CD4-positive, alpha-beta T cell treated with Interleukin-4 for 1 hour (primary cell): ENCODE results near the gene UTP3.
A peak's percentile ranks its signal among the peaks of the same experiment; 100 is the strongest.
"Not testable (repeated sequence)": the region's sequence is repeated elsewhere in the genome, so short reads cannot be mapped to it uniquely, and the experiment has no call there.

Experiments used
- DNase-seq, 2 donors: peaks; one replicate each; pipeline ENCODE4 v3.0.0-alpha.2; 2020 to 2022

The UTP3 gene

DNA sequence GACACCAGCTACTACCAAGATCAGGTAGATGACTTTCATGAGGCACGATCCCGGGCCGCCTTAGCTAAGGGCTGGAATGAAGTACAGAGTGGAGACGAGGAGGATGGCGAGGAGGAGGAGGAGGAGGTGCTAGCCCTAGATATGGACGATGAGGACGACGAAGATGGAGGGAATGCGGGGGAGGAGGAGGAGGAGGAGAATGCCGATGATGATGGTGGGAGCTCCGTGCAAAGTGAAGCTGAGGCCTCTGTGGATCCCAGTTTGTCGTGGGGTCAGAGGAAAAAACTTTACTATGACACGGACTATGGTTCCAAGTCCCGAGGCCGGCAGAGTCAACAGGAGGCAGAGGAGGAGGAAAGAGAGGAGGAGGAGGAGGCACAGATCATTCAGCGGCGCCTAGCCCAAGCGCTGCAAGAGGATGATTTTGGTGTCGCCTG is 481 bp downstream of the UTP3 start:
- peak in 1 of 2 donors; percentile 8 for DNase-seq

DNA sequence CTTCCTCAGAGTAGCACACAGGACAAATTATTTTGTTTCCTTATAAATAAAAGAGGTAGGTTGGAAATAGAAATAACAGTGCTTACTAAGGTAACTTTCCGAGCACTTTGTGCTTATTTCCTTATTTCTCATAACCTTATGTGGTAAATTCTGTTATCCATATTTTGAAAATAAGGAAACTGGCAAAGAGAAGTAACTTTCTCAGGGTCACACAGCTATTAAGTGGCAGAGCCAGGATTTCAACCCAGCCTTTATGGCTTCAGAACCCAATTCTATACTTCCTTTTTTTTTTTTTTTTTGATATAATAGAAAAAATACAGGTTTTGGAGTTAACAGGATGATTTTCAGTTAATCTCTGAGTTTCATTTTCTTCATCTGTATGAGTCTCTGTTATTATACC is 3.3 kb downstream of the UTP3 start:
- no peak for DNase-seq

DNA sequence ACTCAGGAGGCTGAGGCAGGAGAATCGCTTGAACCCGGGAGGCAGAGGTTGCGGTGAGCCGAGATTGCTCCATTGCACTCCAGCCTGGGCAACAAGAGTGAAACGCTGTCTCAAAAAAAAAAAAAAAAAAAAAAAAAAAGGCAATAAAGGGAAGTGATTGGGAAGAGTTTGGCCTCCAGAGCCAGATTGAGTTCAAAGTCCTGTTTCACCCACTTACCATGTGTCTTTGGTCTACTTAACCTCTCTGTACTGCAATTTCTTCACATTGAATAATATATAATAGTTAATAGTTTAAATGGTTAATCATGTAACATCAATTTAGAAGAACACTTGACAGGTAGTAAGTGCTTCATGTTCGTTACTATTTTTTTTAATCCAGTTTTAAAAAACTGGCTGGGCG is 6.3 kb downstream of the UTP3 start:
- not testable (repeated sequence) for DNase-seq

DNA sequence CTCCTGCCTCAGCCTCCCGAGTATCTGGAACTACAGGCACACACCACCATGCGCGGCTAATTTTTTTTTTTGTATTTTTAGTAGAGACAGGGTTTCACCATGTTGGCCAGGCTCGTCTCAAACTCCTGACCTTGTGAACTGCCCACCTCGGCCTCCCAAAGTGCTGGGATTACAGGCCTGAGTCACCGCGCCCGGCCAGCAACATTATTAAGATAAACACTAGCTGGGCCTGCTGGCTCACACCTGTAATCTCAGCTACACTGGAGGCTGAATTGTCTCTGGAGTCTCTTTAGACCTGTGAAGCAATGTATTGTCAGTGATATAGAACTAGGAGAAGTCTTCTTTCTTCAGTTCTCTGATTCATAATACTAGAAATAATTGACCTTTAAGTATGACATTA is 10.1 kb downstream of the UTP3 start:
- DNase-seq, result not testable (repeated sequence)

DNA sequence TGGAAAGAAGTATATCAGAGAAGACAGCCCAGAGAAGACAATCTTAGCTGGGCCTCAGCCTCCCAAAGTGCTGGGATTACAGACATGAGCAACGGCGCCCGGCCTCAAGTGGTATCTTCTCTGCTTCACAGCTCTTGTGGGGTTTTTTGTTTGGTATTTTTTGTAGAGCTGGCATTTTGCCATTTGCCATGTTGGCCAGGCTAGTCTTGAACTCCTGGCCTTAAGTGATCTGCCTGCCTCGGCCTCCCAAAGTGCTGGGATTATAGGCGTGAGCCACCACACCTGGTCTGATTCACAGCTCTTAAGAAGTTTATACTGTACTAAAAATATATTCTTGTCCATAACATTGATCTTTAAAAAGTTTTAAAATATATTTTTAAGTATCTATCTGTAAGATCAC is 12.4 kb downstream of the UTP3 start:
- DNase-seq, result no peak

DNA sequence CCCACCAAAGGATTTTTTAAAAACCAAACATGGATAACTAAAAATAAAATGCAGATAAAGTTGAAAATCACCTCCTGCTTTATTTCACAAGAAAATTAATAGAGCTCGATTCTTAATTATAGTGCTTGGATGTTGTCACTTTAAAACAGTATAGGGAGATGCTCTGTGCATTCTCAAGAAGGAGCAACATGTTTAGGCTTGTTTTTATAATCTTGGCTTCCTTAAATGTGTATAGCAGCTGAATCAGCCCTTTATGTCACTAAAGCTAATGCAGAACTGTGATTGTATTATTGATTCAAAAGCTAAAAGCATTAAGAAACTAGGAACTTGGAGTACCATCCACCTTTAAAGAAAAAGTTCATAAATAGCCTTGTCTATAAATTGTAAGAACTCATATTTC is 12.9 kb downstream of the UTP3 start:
- DNase-seq, result no peak

DNA sequence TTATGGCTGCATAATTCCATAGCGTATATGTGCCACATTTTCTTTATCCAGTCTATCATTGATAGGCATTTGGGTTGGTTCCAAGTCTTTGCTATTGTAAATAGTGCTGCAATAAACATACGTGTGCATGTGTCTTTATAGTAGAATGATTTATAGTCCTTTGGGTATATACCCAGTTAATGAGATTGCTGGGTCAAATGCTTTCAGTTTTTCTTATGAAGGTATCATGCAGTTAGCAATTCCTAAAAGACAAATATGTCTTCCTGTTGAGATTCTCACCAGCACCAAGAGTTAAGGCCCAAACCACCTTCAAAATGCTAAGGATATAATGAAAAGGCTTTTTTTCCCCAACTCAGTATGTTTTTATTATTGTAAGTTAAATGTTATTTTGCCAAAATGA is 14.3 kb downstream of the UTP3 start:
- not testable (repeated sequence) for DNase-seq

DNA sequence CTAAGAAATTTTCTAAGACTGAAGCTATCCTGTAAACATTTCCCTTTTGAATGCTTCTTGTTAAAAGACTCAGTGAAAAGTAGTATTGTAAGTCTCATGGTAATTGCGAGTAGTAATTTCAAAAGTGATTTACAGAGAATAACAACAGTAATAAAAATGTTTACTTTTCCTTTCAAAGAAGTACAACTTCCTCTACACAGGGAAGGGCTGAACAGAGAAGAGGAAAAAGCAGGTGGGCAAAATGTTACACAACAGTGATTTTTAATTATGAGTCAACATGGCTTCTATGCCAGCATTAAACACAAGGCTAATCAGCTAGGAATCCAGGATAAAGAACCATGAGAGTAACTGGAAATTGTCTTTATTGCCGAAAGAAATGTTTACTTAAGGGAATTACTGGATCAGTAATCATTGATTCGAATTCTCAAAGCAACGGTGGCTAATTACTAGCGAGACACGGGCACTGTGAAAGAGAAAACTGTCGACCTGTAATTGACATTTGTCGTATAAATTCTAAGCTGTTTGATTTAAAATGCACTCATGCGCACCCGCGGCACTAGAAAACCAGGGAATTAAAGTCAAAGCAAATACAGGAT is 15.4 kb downstream of the UTP3 start:
- no peak for DNase-seq

DNA sequence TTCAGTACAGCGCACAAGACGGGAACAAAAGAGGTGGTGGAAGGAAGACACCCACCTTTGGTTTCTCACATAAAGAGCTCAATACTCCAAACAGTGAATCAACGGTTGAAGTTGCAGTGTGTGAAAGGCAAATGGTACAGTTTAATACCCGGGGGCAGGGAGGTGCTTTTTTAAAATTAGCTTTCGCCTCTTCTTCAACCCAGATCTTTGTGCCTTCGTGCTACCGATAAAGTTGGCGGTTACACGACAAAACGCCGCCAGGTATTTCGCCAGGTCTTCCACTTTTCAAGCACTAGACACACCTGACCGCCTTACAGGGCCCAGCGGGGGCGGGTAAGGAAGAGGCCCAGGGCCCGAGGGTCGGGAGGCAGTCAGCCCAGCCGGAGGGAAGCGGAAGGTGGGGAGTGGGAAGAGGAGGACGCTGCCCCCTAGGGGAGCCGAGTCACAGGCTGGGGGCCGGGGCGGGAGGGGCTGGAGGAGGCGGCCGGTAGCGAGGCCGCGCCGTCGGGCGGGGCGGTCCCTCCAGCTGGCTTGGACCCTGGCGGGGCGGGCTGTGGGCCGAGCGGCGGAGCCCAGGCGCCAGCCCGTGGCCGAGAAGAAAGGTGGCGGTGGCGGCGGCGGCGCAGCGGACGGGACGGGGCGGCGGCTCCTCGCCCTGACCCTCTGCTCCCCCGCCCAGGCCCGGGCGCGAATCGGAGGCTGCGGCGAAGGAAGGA is 16.0 kb downstream of the UTP3 start:
- DNase-seq, result peak; percentile 64

DNA sequence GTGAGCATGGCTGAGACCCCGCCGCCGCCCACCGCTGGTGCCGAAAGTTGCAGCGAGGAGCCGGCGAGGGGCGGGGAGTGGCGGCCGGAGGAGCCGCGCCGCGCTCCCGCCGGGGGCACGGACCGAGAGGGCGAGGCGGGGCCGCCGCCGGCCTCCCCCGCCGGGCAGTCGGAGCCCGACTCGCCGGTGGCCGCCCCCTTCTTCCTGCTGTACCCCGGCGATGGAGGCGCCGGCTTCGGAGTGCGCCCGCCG is 16.5 kb downstream of the UTP3 start:
- no peak for DNase-seq

DNA sequence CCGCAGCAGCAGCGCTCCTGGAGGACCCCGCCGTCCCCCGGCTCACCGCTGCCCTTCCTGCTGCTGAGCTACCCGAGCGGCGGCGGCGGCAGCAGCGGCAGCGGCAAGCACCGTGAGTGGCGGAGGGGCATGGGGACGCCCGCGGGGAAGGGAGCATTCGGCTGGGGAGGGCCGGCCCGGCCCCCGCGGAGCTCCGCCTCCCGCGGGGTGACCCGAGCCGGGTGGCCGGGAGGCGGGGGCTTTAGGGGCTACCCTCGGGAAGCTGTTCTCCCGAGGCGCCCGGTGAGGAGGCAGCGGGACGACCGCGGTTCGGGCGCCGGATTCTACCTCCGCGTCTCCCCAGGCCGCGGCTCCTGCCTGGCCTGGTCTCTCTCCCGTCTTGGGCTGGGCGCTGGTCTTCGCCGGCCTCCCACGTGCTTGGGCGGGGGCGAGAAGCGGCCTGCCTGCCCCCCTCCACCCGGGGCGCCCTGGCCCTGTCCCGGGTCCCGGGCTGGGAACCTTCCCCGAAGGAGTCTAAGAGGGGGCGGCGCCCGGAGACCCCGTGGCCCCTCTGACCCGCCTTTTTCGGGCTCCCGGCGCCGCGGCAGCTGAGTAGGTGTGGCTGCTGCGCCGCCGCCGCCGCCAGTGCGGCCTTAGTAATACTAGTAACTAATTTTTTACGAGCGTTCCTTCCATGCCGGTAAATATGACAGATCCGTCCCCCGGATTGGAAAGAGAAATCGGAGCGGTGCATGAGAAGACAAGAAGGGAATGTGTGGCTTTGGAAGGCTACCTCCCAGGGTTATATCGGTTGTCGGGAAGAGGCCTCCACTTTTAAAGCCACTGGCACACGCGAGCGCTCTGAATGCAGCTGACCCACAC is 17.1 kb downstream of the UTP3 start:
- DNase-seq, result peak; percentile 74 to 78

DNA sequence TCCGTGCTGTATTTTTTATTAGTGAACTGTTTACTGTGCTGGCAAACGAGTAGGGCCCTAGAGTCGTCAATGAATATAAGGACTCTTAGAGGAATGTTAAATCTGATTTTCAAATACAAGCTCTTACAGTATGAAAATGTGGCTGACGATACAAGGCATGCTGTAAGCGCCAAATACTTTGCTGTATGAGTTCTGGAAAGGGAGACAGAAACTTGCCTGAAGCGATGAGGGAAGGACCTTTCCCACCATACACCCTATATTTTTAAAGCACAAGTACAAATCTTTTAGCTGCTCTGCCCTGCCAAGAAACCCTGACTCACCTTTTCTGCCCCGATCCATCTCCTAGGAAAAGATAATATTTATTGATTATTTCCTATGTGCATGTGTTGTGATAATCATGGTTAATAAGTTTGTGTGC is 17.7 kb downstream of the UTP3 start:
- DNase-seq, result no peak

DNA sequence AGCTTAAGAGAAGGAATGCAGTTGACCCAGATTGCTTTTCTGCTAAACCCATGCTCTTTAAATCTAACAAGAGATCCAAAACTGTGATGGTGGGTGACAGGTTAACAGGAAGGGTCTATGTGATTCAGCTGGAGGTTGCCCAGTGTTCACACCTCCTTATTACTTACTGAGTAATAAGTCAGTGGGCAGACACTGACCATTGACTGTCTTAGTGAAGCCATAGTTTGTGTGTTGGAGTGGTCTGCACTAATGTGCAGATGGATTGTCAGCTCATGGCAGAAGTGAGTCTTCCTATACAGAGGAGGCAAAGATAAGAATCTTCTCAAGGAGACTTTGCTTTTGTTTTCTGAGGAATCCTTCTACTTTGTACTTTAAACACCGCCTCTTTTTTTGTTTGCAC is 18.2 kb downstream of the UTP3 start:
- DNase-seq, result peak in 1 of 2 donors; percentile 18

DNA sequence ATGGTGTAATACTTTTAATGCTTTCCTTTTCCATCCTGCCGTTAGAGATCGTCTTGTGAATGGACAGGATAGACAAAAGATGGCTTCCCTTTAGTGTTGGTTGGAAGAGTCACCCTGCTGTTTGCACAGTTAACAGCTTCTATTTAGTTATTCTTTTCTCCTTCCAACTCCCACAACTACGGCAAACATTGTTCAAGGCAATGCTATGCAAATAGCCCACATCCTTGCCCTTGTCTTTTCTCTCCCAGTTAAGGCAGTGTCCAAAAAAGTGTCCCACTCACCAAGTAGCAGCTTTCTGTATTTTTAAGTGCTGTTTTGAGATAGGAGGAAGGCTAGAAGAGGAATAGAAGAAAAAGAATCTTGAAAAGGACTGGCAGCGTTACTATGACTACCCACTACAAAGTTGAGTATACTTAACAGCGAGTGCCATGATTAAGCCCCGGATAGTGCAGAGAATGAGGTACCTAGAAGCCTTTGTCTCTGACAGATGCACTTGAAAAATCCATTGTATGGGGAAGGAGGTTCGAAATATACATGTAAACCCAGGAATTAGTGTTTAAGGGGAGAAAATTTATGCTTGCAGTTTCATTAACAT is 21.4 kb downstream of the UTP3 start:
- no peak for DNase-seq

DNA sequence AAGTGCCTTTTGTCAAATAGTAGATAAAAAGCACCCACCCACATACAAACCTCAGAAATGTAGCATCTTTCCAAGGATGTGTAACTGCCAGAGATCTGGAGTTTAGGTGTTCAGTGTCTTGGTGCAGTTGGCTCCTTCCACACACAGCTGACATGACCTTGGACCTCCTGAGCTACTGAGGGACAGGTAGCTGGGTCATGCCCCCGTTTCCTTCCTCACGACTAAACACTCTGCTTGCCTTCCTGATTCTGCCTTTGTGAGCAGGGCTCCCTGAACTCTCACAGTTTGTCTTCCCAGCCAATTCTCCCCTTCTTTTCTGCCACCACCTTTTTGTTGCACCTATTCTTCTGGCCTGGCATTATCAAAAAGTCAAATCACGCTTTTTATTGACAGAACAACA is 23.3 kb downstream of the UTP3 start:
- DNase-seq, result no peak

DNA sequence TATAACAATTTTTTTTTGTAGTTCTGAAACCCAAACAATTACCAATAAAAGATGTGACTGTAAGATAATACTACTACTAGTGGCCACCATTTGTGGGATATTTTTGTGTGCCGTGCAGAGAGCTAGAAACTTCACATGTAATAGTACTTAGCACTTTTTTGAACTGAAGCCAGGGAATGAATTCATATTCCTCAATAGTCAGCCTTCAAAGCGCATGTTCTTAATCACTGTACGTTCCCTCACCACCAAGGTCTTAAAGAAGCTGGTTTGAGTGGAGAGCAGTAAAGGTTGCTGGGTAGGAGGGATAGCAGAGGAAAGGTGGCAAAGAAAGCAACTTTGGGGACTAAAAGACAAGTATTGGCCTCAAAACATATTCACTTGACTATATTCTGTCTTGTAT is 23.8 kb downstream of the UTP3 start:
- no peak for DNase-seq

DNA sequence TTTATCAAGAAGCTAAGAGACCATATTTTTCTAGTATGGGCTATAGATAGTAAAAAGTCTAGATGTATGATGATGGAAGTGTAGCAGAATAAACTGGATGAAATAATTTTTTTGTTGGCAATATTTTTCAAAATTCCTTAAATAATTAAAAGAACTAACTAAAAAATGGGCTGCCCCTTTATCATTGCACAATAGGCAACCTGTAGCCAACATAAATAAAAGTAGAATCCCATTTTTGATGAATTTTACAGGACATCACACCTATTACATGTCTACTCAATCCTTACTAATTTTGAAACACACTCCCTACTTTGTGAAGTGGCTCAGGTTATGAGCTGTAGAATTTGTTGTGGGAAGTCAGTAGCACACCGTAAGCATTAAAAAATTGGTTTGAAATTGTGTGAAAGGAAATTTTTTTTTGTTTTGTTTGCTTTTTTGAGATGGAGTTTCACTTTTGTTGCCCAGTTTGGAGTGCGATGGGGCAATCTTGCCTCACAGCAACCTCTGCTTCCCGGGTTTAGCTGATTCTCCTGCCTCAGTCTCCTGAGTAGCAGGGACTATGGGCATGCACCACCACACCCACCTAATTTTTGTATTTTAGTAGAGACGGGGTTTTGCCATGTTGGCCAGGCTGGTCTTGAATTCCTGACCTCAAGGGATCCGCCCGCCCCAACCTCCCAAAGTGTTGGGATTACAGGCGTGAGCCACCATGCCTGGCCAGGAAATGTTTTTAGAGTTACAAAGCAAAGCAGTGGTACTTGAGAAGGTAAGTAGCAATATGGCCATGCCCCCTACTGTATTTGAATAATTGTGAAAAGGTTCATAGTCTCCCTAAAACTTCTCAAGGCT is 24.5 kb downstream of the UTP3 start:
- no peak for DNase-seq

DNA sequence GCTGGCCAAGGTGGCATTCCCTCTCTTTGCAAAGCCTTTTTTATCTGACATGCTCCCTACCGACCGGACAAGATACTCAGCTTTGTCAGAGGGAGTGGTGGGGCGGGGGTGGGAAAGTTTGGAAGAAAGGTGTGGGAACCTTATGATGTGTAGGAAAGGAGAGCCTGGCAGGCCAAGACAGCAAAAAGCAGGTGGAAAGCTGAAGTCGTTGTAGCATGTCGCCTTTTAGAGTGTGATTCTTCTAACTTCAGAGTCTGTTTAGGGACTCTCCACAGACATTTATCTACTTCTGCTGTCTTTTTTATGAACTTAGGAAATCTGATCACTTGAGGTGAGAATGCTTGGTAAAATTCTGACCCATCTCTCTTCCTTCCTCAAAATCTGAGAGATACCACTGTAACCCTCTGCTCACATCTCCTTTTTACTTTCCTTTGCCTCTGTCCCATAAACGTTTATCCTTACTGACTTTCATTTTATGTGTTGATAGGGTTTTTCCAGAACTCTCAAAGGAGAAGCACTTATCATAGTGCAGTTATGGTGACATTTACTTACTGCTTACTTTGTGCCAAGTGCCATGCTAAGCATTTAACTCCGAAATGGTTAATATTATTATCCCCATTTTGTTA is 25.2 kb downstream of the UTP3 start:
- no peak for DNase-seq

DNA sequence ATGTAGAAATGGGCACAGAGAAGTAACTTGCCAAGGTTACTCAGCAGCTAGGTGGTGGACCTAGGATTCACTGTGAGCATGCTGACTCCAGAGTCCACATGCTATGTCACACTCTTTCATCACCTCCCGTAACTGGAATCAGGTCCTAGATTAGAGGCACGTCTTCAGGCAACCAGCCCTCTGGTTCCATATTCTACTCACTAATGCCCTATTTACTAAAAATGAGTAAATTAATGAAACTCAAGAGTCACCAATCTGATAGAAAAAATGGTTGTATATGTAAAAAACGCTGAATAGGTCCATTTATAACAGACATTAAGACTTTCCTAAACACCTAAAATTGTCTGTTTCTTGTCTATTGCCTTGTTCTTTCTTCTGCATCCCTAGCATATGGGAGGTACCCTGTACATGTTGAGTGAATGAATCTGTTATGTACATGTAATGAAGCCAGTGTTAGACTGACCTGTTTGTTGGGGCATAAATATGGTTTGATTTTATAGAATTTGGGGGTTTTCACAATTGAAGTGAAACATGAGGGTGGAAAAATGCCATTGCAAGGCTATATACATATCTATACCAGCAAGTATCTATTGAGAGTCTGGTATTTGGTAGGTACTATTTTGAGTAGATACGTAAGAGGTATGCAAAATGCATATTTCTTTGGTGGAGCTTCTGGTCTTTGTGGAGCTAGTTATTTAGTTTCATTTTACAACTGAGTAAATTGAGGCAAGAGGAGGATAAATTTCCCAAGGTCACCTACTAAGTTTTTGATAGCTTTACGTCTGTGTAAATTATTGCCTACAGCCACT is 26.0 kb downstream of the UTP3 start:
- DNase-seq, result peak in 1 of 2 donors; percentile 36

DNA sequence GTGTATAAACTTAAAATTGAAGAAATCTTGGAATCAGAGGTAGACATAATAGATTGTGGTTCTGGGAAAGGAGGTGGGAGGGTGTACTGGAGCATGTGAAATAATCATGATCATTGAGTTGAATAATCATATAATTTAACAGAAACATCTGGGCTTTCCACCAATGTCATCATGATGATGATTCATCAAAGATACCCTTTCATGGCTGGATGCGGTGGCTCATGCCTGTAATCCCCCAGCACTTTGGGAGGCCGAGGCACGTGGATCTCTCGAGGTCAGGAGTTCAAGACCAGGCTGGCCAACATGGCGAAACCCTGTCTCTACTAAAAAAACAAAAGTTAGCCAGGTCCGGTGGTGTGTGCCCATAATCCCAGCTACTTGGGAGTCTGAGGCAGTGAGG is 26.8 kb downstream of the UTP3 start:
- DNase-seq, result peak in 1 of 2 donors; percentile 63

DNA sequence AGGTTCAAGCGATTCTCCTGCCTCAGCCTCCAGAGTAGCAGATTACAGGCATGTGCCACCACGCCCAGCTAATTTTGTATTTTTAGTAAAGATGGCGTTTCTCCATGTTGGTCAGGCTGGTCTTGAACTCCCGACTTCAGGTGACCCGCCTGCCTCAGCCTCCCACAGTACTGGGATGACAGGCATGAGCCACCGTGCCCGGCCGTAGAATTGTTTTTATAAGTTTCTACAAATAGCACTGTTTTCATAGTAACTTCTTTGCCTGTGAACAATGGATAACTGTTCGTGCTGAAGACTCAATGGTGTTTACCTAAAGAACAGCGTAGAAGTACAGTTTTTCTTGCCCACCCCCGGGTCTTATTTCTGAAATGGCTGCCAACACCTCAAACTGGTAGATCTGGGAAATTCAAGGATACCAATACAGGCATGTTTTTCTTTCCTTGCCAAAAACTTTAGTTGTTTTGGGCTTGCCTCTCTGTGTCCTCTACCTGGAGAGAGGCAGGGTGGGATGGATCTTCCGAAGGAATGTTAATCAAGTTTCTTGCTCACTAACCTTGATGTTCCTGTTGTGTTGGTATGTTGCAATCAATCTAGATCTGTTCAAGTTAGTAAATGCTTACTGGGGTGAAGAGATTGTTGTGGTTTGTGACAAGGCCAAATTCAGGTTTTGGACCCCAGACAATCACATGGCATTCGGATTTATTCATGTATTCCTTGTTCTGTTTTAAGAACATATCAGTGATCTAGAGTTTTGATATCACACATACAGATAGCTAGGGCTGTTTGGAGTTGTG is 30.7 kb downstream of the UTP3 start:
- no peak for DNase-seq
